ENCODE data around the gene EIF4G3.
"Not testable (repeated sequence)": the region's sequence is repeated elsewhere in the genome, so short reads cannot be mapped to it uniquely, and the experiment has no call there.

EIF4G3 gene

DNA sequence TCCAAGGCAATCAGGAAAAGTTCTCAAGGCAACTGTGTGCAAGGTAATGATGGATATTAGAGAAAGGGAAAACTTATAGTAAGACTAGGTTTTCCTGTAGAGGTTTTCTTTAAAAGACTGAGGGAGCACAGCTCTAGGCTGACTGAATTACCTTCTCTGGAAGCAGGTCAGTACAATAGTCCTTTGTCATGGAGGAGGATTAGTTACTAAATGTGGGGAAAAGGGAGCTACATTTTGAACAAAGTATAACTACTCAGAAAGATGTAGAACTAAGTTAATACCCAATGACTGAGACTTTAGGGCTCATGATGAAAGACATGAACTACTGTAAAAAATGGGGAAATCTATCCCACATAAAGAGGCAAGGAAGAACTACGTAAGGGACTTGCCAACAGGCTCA, 241.0 kb downstream of the EIF4G3 start:
- no peak for DNase-seq (ENCODE audit: low spot score)

DNA sequence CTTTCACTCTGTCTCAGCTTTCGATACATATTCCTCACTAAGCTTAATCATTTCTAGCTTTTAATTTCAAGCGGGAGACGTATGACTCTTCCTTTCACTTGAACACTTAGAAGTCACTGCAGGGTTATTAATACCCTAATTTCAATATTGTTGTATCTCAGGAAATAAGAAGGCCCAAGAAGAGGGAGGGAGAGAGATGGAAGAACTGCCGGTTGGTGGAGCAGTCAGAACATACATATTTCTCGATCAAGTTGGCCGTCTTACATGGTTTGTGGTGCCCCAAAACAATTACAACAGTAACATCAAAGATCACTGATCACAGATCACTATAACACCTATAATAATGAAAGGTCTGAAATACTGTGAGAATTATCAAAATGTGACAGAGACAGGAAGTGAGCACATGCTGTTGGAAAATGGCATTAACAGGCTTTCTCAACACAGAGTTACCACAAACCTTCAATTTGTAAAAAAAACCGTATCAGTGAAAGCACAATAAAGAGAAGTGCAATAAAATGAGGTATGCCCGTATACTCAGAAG, 244.2 kb downstream of the EIF4G3 start:
- no peak for DNase-seq (ENCODE audit: low spot score)

DNA sequence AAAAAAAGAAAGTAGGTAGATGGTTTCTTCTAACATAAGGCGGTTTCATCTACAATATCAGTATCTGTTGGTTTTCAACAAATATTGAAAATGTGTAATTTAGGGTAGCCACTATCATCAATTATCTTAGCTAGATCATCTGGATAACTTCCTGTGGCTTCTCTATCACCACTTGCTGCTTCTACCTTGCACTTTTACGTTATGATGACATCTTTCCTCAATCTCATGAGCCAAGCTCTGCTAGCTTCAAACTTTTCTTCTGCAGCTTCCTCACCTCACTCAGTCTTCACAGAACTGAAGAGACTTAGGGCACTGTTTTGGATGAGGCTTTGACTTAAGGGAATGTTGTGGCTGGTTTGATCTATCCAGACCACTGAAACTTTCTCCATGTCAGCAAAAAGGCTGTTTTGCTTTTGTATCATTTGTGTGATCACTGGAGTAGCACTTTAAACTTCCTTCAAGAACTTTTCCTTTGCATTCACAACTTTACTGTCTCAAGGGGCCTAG, 244.7 kb downstream of the EIF4G3 start:
- no peak for DNase-seq (ENCODE audit: low spot score)

DNA sequence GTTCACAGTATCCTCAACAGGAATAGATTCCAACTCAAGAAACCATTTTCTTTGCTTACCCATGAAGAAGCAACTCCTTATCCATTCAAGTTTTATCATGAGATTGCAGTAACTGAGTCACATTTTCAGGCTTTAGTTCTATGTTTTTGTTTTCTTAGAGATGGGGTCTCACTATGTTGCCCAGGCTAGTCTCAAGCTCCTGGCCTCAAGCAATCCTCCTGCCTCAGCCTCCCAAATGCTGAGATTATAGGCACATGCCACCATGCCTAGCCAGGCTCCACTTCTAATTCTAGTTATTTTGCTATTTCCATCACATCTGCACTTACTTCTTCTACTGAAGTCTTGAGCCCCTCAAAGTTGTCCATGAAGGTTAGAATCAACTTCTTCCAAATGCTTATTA, 246.3 kb downstream of the EIF4G3 start:
- no peak for DNase-seq (ENCODE audit: low spot score)

DNA sequence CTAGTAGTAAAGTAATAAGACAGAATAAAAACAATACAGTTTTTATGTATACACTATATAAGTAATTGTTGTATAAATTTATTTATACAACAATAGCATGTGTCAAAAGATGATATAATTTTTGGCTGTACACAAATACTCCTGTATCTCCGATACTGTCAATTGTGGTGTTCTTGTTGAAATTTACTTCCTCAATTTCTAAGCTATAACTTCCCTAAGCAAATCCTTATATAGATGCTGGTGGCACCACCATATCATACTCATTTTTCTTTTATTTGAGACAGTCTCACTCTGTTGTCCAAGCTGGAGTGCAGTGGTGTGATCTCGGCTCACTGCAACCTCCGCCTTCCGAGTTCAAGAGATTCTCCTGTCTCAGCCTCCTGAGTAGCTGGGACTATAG, 248.6 kb downstream of the EIF4G3 start:
- no peak for DNase-seq (ENCODE audit: low spot score)

DNA sequence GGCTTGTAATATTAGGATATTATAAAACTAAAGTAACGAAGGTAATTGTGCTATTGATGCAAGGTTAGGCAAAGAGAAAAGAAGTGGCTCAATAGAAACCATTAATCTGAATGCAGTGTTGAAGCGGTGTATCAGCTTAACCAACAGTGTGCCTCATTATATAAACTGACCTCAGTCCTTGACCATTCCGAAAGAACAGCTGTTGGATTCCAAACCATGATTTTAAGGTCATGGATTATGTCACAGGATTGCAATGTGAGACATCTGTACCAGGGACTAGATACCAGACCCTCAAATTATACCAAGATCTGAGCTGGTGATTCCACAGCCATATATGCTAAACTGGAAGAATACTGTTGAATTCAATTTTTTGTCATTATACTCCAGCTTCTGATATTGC, 255.4 kb downstream of the EIF4G3 start:
- DNase-seq (ENCODE audit: low spot score) = no peak

DNA sequence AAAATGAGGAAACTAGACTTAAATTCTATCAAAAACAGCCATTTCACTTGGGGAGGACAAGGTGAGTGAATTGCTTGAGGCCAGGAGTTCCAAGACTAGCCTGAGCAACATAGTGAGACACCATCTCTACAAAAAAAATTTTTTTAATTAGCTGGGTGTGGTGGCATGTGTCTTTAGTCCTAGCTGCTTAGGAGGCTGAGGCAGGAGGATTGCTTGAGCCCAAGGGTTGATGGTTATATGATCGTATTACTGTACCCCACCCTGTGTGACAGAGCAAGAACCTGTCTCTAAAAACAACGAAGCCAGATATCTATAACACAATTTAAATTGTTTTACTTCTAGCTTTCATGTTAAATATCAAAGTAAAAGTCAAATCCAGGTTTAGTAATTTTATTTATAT, 263.5 kb downstream of the EIF4G3 start:
- DNase-seq (ENCODE audit: low spot score) = no peak

DNA sequence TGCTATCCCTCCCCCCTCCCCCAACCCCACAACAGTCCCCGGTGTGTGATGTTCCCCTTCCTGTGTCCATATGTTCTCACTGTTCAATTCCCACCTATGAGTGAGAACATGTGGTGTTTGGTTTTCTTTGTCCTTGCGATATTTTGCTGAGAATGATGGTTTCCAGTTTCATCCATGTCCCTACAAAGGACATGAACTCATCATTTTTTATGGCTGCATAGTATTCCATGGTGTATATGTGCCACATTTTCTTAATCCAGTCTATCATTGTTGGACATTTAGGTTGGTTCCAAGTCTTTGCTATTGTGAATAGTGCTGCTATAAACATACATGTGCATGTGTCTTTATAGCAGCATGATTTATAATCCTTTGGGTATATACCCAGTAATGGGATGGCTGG, 269.2 kb downstream of the EIF4G3 start:
- DNase-seq (ENCODE audit: low spot score) = not testable (repeated sequence)

DNA sequence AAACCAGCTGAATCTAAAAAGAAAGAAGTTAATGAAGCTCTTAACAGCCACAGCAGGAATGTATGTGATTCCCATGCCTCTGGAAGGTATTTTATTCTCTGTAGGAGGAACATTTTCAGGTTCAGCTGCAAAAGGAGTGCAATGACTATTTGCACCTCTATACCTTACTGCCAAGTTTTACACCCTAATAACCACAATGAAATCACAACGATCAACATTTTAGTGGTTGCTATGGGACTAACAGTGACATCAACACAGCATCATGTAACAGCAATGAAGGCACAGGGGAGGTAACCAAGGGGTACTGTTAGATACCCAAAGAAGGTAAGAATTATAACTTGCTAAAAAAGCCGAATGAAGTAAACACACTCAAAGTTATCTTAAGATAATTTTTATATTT, 273.3 kb downstream of the EIF4G3 start:
- no peak for DNase-seq (ENCODE audit: low spot score)

DNA sequence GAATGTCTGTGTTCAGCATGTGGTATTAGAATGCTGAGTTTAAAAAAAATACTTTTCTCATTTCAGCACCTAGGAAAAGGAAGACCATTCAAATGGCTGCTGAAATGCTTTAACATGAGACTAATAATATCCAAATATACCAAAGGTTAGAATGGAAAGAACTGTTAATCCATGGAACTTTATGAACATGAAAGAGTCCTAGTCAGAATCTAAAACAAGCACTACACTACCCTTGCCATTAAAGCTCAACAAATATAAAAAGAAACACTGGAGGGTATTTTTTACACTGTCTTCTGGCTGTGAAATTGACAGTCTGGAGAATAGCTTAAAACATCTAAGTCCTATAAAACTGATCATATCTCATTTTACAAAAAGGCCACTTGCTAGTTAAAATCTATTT, 276.6 kb downstream of the EIF4G3 start:
- DNase-seq (ENCODE audit: low spot score) = no peak

DNA sequence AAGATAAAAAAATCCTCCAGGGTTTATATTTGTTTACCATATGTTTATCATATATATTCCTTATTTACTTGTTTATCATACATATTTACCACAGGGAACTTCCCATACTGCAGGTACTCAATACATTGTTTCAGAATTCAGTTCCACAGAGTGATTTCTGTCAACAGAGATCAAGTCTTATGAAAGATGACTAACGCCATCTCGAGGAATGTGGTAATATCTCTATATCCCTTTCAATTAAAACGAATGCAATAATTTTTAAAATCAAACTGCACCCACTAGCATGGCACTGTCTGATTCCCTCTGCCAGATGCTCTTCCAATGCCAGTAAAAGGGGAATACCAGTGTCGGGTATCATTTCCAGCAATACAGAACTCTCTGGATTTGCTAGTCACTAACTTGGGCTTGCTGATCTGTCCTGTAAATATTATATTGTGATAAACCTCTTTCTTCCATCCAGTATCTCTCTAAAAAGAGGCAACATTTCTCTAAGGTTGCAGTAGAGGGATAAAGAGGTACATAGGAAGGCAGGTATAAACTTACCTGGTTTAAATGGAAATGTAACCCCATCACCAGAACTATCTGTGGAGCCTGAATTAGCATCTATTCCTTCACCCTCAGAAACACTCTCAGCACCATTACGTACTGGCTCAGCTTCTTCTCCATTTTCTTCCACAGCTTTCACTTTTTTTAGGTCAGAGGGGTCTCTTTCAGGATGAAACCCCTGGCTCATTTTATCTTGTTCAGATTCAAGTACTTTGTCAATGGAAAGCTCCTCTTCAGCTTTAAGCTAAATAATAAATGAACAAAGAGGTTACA, 277.3 kb downstream of the EIF4G3 start:
- DNase-seq (ENCODE audit: low spot score) = no peak

DNA sequence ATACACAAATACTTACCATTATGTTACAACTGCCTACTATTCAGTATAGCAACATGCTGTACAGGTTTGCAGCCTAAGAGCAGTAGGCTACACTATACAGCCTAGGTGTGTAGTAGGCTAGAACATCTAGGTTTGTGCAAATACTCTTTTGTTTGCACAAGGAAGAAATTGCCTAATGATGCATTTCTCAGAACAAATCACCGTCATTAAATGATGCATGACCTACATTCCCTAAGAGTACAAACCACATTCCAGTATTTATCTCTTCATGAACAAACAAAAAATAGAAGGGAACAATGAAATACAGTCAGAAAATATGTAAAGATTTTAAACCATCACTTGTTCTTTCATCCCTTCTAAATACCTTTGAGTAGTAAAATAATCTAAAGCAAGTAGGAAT, 279.9 kb downstream of the EIF4G3 start:
- DNase-seq (ENCODE audit: low spot score) = no peak

DNA sequence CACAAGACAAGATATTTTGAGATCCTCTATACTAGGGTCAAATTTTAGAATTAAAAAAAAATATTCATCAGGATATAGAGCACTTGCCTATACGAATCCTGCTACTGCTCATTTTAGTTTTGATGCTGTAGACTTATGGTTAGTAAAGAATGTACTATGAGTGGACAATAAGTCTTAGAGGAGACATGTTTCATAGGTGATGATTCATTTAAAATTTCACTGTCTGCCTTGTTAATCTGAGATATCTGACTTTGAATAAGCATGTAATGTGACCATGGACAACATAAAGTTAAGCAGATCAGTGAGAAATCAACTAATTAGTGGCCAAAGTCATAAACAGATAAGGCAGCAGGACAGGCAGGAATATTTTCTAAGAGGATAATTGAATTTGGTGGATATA, 282.8 kb downstream of the EIF4G3 start:
- no peak for DNase-seq (ENCODE audit: low spot score)

DNA sequence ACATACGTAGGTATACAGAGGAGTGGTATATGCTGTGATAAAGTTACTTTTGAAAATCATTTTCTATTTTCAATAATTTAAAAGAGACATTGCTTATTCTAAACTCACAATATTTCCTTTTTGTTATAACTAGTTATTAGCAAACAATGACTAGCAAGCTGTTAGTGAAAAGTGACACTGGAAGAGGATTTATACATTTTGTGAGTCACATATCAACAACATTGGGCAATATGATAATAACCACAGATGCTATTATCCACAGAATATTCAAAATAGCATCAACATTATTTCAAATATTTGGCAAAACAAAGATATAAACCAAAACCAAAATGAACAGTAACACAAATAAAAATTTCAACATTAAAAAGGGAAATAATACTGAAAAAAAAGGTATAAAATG, 285.6 kb downstream of the EIF4G3 start:
- DNase-seq (ENCODE audit: low spot score) = no peak

DNA sequence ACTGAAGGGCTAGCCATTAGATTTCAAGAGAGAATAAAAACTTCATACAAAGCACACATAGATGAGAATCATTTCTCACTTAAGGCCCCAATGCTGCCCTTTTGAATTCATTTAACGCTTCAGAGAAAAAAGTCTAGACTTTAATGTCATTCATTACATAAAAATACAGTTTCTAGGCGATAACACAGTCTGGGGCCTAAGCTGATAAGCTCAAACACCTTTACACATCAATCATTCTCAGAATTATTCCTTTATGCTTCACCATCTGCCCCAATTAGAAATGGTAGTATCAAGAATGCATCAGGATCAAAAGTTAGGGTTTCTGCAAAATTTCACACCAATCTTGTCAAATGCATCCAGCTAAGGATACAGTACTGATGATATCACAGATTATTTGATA, 289.5 kb downstream of the EIF4G3 start:
- DNase-seq (ENCODE audit: low spot score) = no peak

DNA sequence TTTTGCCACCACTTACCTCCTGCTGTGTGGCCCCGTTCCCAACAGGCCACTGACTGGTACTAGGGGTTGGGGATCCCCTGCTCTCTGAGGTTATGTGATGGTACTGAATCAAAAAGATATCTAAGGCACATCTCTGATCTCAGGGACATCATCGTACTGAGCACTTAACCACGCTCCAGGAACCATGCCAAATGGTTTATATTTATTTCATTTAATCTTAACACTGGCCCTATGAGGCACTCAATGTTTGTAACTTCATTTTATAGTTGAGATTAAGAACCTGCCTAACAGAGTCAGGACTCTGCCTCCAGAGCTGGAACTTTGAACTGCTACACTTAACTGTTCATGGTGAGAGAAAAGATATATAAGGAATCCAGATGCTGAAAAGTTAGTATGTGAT, 291.6 kb downstream of the EIF4G3 start:
- no peak for DNase-seq (ENCODE audit: low spot score)

DNA sequence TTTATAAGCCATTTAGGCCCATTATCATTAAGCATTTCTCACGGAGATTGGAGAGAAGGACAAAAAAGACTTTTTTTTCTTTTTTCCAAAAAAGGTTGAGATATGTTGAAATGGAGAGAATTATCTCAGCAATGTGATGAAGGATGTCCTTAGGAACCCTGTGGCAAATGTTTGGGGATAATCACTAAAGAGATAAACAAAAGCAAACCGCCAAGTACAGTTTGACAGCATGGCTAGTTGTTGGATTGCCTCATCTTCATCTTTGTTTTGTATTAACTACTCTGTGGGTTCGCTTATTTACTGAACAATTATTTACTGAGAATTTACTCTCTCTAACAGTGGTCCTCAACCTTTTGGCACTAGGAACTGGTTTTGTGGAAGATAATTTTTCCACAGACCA, 292.2 kb downstream of the EIF4G3 start:
- DNase-seq (ENCODE audit: low spot score) = no peak

DNA sequence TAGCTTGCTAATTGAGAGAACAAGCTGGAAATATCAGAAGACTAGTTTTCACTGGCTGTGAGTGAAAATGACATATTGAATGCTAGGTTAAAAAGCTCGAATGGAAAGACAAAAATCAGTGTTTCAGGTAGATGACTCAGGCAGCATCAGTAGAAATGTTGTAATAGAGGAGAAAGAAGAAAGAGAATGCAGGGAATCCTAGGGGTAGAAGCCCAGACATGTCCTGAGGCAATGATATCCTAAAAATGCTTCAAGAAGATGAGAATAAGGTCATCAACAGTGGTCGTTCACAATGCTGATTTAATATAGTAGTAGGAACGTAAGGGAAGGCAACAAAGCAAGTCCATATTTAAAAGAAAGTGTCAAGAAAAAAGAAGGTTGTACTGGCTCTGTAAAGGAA, 292.9 kb downstream of the EIF4G3 start:
- DNase-seq (ENCODE audit: low spot score) = no peak

DNA sequence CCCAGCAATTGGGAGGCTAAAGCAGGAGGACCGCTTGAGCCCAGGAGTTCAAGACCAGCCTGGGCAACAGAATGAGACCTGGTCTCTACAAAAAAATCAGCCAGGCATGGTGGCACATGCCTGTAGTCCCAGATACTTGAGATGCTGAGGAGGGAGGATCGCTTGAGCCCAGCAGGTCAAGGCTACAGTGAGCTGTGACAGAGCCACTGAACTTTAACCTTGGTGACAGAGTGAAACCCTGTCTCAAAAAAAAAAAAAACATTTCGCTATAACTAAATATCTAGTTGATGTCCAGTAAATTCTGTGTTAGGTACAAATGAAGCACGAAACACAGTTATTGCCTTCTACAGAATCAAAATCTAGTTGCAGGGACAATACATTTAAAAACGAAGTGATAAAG, 293.9 kb downstream of the EIF4G3 start:
- DNase-seq (ENCODE audit: low spot score) = no peak

DNA sequence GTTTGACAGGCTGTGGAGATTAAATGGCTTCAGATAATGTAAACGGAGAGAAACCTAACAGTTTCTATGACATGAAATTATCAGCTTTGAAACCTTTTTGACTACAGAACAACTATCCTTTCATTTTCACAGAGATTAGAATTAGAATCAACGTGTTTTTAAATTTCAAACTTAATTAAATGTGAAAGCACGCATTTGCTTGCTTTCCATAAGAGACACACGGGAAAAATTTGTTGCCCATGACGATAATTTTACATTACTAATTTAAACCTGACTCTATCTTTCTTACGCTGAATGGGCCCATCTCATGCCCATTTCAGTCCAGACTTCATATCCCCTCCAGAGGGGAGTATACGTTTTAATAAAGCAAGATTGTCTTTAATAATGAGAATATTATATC, 297.9 kb downstream of the EIF4G3 start:
- no peak for DNase-seq (ENCODE audit: low spot score)

DNA sequence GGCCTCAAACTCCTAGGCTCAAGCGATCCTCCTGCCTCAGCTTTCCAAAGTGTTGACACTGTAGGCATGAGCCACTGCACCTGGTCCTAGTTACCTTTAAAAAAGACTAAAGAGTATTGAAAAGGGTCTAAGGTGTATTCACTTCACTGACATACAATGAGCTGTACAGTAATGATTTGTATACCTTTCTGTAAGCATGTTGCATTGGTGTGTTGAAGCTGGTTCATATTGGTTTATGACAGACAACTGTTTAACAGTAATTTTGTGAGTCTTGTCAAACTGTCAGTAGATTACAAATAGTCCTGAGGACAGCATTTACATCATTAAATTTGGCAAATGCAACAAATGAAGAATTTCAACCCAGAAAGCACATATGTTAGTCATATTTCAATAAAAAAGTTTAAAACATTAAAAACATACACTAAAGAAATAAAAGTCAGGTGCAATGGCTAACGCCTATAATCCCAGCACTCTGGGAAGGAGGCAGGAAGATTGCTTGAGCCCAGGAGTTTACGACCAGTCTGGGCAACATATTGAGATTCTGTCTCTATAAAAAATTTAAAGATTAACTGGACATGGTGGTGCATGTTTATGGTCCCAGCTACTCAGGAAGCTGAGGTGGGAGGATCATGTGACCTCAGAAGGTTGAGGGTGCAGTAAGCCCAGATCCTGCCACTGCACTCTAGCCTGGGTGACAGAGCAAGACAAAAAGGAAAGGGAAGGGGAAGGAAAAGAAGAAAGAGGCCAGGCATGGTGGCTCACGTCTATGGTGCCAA, 301.3 kb downstream of the EIF4G3 start:
- no peak for DNase-seq (ENCODE audit: low spot score)

DNA sequence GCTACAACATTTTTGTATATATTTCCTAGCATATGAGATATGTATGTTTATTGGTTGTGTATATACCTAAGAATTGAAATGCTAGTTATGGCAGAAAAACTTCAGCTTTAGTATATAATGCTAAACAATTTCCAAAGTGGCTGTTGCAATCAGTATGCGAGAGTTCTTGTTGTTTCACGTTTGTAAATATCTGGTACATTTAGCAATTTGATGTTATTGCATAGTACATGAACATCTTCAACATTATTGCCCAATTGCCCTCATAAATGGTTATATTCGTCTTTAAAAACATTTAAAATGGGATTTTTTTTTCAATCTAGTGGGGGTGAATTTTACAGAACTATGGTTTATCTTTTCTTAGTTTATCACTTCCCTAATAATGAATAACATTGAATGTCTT, 303.4 kb downstream of the EIF4G3 start:
- DNase-seq (ENCODE audit: low spot score) = no peak

DNA sequence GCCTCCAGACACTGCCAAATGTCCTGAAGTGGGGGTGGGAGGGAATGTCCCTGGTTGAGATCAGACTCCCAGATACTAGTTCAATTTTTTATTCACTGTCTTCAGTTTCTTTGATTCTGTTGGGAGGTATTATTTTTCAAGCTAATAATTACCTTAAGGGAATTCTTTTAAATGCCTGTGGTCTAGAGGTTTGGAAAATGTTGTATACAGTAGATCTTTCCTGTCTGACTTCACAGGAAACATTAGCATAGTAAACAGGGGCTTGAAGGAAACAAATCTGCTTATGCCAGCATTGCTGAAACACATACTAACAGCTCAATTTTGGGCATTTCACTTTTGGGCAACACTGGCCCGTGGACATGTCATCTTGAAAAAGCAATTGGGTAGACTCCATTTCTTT, 305.3 kb downstream of the EIF4G3 start:
- DNase-seq (ENCODE audit: low spot score) = no peak
